HEK293 (cell line): ENCODE results near the gene IBSP.

ENCODE experiments used
- TCF7L2 ChIP-seq: IDR thresholded peaks from 2 replicates; pipeline ENCODE4 v1.6.1; 2011; ENCODE audit warnings: low read depth, mild to moderate bottlenecking, inconsistent platforms, low read length, moderate library complexity, borderline replicate concordance
- ZNF175 ChIP-seq: fragments of 450-650 bp; formaldehyde crosslinking; IDR thresholded peaks from 2 replicates; pipeline ENCODE4 v1.5.1; 2016; ENCODE audit warnings: missing biosample characterization, missing genetic modification characterization
- TF ChIP-seq, protein P1 (sequence below): fragments of 450-650 bp; formaldehyde crosslinking; conservative IDR thresholded peaks from 2 replicates; pipeline ENCODE4 v1.5.1; 2016; ENCODE audit warnings: low read depth, missing biosample characterization, missing genetic modification characterization
- TF ChIP-seq, protein P2 (sequence below): fragments of 450-650 bp; formaldehyde crosslinking; optimal IDR thresholded peaks from 2 replicates; pipeline ENCODE3; 2016; ENCODE audit warnings: missing biosample characterization, mild to moderate bottlenecking, missing genetic modification characterization
- TF ChIP-seq, protein P3 (sequence below): fragments of 450-650 bp; formaldehyde crosslinking; IDR thresholded peaks from 2 replicates; pipeline ENCODE4 v1.5.1; 2016; ENCODE audit warnings: missing biosample characterization, missing genetic modification characterization

DNA sequence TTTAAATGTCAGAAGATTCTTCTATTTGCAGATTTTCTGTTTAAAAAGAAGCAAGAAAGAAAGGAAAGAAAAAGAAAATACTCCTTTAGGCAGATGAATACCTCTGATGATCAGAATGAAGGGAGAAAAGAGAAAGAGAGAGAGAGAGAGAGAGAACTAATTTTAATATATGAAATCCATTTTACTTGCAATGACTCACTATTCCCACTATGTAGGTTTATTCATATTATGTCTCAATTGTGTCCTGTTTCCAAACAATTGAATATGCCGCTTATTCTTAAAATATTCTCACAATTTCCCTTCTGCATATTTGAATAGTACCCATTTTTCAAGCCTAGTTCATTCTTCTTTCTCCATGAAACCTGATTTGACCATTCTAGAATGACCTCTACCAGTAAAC lies 45.1 kb downstream of the IBSP start:
- TF ChIP-seq, protein P1, sequence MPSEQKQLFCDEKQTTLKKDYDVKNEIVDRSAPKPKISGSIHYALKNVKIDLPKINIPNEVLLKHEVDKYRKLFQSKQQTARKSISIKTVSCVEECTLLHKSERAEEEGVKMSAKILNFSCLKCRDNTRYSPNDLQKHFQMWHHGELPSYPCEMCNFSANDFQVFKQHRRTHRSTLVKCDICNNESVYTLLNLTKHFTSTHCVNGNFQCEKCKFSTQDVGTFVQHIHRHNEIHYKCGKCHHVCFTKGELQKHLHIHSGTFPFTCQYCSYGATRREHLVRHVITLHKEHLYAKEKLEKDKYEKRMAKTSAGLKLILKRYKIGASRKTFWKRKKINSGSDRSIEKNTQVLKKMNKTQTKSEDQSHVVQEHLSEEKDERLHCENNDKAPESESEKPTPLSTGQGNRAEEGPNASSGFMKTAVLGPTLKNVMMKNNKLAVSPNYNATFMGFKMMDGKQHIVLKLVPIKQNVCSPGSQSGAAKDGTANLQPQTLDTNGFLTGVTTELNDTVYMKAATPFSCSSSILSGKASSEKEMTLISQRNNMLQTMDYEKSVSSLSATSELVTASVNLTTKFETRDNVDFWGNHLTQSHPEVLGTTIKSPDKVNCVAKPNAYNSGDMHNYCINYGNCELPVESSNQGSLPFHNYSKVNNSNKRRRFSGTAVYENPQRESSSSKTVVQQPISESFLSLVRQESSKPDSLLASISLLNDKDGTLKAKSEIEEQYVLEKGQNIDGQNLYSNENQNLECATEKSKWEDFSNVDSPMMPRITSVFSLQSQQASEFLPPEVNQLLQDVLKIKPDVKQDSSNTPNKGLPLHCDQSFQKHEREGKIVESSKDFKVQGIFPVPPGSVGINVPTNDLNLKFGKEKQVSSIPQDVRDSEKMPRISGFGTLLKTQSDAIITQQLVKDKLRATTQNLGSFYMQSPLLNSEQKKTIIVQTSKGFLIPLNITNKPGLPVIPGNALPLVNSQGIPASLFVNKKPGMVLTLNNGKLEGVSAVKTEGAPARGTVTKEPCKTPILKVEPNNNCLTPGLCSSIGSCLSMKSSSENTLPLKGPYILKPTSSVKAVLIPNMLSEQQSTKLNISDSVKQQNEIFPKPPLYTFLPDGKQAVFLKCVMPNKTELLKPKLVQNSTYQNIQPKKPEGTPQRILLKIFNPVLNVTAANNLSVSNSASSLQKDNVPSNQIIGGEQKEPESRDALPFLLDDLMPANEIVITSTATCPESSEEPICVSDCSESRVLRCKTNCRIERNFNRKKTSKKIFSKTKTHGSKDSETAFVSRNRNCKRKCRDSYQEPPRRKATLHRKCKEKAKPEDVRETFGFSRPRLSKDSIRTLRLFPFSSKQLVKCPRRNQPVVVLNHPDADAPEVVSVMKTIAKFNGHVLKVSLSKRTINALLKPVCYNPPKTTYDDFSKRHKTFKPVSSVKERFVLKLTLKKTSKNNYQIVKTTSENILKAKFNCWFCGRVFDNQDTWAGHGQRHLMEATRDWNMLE (tag by site-specific recombination): no peak
- TF ChIP-seq ZNF175 (tag by site-specific recombination): no peak
- TF ChIP-seq, protein P2, sequence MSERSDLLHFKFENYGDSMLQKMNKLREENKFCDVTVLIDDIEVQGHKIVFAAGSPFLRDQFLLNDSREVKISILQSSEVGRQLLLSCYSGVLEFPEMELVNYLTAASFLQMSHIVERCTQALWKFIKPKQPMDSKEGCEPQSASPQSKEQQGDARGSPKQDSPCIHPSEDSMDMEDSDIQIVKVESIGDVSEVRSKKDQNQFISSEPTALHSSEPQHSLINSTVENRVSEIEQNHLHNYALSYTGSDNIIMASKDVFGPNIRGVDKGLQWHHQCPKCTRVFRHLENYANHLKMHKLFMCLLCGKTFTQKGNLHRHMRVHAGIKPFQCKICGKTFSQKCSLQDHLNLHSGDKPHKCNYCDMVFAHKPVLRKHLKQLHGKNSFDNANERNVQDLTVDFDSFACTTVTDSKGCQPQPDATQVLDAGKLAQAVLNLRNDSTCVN (tag by site-specific recombination): no peak
- no peak for TF ChIP-seq TCF7L2
- TF ChIP-seq, protein P3, sequence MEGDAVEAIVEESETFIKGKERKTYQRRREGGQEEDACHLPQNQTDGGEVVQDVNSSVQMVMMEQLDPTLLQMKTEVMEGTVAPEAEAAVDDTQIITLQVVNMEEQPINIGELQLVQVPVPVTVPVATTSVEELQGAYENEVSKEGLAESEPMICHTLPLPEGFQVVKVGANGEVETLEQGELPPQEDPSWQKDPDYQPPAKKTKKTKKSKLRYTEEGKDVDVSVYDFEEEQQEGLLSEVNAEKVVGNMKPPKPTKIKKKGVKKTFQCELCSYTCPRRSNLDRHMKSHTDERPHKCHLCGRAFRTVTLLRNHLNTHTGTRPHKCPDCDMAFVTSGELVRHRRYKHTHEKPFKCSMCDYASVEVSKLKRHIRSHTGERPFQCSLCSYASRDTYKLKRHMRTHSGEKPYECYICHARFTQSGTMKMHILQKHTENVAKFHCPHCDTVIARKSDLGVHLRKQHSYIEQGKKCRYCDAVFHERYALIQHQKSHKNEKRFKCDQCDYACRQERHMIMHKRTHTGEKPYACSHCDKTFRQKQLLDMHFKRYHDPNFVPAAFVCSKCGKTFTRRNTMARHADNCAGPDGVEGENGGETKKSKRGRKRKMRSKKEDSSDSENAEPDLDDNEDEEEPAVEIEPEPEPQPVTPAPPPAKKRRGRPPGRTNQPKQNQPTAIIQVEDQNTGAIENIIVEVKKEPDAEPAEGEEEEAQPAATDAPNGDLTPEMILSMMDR: no peak
